ENCODE data around the gene FILIP1.

Gene FILIP1

DNA sequence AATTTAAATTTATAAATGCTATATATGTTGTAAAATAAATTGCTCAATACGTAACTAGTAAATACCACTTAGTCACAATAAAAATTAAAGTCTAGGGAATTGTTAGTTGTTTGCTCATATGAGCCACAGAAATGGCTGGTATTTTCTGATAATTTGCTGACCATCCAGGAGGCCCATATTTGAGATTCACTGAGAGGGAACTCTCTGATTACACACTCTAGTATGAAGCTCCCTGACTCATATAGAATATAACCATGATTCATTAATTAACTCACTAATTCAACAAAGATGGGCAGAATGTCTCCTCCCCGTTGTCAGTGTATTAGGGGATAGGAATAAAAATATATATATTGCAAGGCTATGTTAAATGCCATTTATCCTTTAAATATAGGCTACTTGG lies 162.4 kb downstream of the FILIP1 start:
- Histone ChIP-seq H2AFZ (ENCODE audit: low read depth, low read length, severe bottlenecking) (no peak overlapping the region), H3F3A (ENCODE audit: insufficient read depth) (no peaks in the 10 kb centered on the region), H3K9me3 (ENCODE audit: insufficient read depth, low read length) (no peaks in the 10 kb centered on the region), H4K20me1 (ENCODE audit: low read depth, low read length) (no peaks in the 10 kb centered on the region), H3K9ac (ENCODE audit: low read length) (no peak overlapping the region), H3K4me3 (ENCODE audit: insufficient read depth, low read length, poor library complexity, severe bottlenecking) (no peak overlapping the region), H3K27ac (ENCODE audit: low read depth, low read length) (no peak overlapping the region), H3K36me3 (ENCODE audit: low read length) (no peaks in the 10 kb centered on the region), H3K4me2 (ENCODE audit: low read depth, low read length, poor library complexity, severe bottlenecking) (no peak overlapping the region), H3K9me2 (replicated peaks; ENCODE audit: insufficient read depth, low read length) (no peaks in the 10 kb centered on the region), H3K27me3 (ENCODE audit: low read length) (no peaks in the 10 kb centered on the region), H3K79me2 (ENCODE audit: insufficient read depth, low read length) (no peaks in the 10 kb centered on the region)
- TF ChIP-seq, protein P1, sequence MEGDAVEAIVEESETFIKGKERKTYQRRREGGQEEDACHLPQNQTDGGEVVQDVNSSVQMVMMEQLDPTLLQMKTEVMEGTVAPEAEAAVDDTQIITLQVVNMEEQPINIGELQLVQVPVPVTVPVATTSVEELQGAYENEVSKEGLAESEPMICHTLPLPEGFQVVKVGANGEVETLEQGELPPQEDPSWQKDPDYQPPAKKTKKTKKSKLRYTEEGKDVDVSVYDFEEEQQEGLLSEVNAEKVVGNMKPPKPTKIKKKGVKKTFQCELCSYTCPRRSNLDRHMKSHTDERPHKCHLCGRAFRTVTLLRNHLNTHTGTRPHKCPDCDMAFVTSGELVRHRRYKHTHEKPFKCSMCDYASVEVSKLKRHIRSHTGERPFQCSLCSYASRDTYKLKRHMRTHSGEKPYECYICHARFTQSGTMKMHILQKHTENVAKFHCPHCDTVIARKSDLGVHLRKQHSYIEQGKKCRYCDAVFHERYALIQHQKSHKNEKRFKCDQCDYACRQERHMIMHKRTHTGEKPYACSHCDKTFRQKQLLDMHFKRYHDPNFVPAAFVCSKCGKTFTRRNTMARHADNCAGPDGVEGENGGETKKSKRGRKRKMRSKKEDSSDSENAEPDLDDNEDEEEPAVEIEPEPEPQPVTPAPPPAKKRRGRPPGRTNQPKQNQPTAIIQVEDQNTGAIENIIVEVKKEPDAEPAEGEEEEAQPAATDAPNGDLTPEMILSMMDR (IDR thresholded peaks at IDR 0.05; ENCODE audit: insufficient read depth, low read length, poor library complexity, severe bottlenecking), result no peak
- no peak for TF ChIP-seq EZH2phosphoT487 (conservative IDR thresholded peaks at IDR 0.05; ENCODE audit: low read length)

DNA sequence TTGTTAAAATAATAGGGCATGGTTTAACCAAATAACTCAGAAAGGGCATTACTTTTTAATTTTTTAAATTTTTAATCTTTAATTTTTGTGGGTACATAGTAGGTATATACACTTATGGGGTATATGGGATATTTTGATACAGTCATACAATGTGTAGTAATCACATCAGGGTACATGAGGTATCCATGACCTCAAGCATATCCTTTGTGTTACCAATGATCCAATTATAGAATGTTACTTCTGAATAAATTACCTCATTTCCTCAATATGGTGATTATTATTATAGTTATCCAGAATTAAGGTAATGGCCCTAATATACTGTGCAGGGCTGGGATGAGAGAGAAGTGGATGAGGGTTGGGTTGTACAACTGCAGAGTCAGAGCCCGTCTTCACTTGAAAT lies 163.9 kb downstream of the FILIP1 start:
- H3K27ac ChIP-seq (ENCODE audit: low read depth, low read length), result no peak overlapping the region
- TF ChIP-seq EZH2phosphoT487 (conservative IDR thresholded peaks at IDR 0.05; ENCODE audit: low read length), result no peak
- TF ChIP-seq, protein P1 (IDR thresholded peaks at IDR 0.05; ENCODE audit: insufficient read depth, low read length, poor library complexity, severe bottlenecking), result no peak
- no peak overlapping the region for H3K4me2 ChIP-seq (ENCODE audit: low read depth, low read length, poor library complexity, severe bottlenecking)
- H4K20me1 ChIP-seq (ENCODE audit: low read depth, low read length), result no peaks in the 10 kb centered on the region
- H3K9ac ChIP-seq (ENCODE audit: low read length), result no peak overlapping the region
- no peaks in the 10 kb centered on the region for H3F3A ChIP-seq (ENCODE audit: insufficient read depth)
- H3K27me3 ChIP-seq (ENCODE audit: low read length), result no peaks in the 10 kb centered on the region
- H3K9me2 ChIP-seq (replicated peaks; ENCODE audit: insufficient read depth, low read length), result no peaks in the 10 kb centered on the region
- no peak overlapping the region for H3K4me3 ChIP-seq (ENCODE audit: insufficient read depth, low read length, poor library complexity, severe bottlenecking)
- no peaks in the 10 kb centered on the region for H3K79me2 ChIP-seq (ENCODE audit: insufficient read depth, low read length)
- no peaks in the 10 kb centered on the region for H3K9me3 ChIP-seq (ENCODE audit: insufficient read depth, low read length)
- no peaks in the 10 kb centered on the region for H3K36me3 ChIP-seq (ENCODE audit: low read length)
- no peak overlapping the region for H2AFZ ChIP-seq (ENCODE audit: low read depth, low read length, severe bottlenecking)

DNA sequence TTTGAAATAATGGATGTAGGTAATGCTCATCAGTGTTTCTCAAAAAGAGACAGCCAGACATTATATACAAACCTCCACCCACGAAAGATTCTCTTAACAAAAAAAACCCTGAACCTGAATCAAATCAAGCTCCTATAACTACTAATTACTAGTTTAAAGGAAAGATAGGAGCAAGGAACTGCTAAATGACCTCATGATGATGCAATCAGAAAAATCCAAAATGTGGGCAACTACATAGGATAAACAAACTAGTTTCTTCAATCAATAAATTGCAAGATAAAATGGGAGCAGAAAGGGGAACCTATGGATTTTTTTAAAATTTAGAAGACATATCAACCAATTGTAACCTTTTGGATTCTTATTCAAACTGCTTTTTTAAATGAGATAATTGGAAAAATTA lies 165.8 kb downstream of the FILIP1 start:
- Histone ChIP-seq H3K9me3 (ENCODE audit: insufficient read depth, low read length) (no peaks in the 10 kb centered on the region), H3K9me2 (replicated peaks; ENCODE audit: insufficient read depth, low read length) (no peaks in the 10 kb centered on the region), H3K4me3 (ENCODE audit: insufficient read depth, low read length, poor library complexity, severe bottlenecking) (no peak overlapping the region), H4K20me1 (ENCODE audit: low read depth, low read length) (no peaks in the 10 kb centered on the region), H3F3A (ENCODE audit: insufficient read depth) (no peaks in the 10 kb centered on the region), H3K27ac (ENCODE audit: low read depth, low read length) (no peak overlapping the region), H3K9ac (ENCODE audit: low read length) (no peak overlapping the region), H2AFZ (ENCODE audit: low read depth, low read length, severe bottlenecking) (no peak overlapping the region), H3K79me2 (ENCODE audit: insufficient read depth, low read length) (no peaks in the 10 kb centered on the region), H3K27me3 (ENCODE audit: low read length) (no peaks in the 10 kb centered on the region), H3K4me2 (ENCODE audit: low read depth, low read length, poor library complexity, severe bottlenecking) (no peak overlapping the region), H3K36me3 (ENCODE audit: low read length) (no peaks in the 10 kb centered on the region)
- no peak for TF ChIP-seq EZH2phosphoT487 (conservative IDR thresholded peaks at IDR 0.05; ENCODE audit: low read length)
- TF ChIP-seq, protein P1 (IDR thresholded peaks at IDR 0.05; ENCODE audit: insufficient read depth, low read length, poor library complexity, severe bottlenecking), result no peak

Data from SU-DHL-6 (cell line).